ENCODE data around the gene CLCN6.

GRCh38 chr1:11878891-11879190 lies 72.8 kb downstream of the CLCN6 start:
- TF ChIP-seq CTCF (IDR thresholded peaks at IDR 0.05; ENCODE audit: low read depth, low read length) (no peak), EZH2phosphoT487 (IDR thresholded peaks at IDR 0.05; ENCODE audit: low read depth) (no peak)
